ENCODE results near the gene SYVN1. TPM values are rescaled to one million over a fixed set of nuclear protein-coding genes. Genes with fewer than 3 reads are reported as not detected.

Gene SYVN1
- total RNA-seq, 1 donor from 2014 or later: 57.1 TPM

DNA sequence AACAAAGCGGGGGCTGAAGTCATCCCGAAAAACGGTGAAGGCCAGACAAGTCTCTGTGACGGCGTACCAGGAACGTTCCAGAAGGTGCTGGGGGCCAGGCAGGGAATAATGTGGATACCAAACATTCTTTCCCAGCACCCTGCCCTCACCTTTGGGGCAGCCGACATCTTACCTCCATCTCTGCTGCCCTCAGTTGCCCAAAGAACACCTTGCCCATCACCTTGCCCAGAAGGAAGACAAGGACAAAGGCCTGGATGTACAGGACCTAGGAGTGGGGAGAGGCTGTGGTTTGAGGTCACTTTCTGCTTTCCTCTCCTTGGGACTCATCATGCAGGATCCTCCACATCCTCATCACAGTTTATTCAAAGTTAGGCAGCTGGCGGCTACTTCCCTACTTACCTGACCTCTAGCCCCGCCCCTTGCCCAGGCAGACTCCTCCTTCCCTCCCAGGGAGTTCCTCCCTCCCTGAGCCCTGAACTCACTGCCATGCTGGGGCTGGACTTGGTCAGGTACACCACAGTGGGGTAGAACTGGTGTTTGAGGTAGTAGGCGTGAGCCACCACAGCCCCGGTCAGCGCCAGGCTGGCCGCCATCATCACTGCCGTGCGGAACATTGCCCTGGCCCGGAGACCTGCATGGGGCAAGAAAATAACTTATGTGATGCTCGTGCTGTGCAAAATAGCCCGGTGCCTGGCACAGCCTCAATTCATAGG is 1.2 kb downstream of the SYVN1 start:
- H3K36me3 Mint-ChIP-seq (ENCODE audit: unreplicated experiment): peaks cover 5% of the 10 kb centered on the region
- DNase-seq (ENCODE audit: extremely low spot score, unreplicated experiment): no peak
- H3K4me1 Mint-ChIP-seq (ENCODE audit: unreplicated experiment): peaks cover 24% of the 10 kb centered on the region
- H3K27ac Mint-ChIP-seq (ENCODE audit: unreplicated experiment): peak overlapping the region; percentile 100
- H3K27me3 Mint-ChIP-seq (ENCODE audit: unreplicated experiment): no peaks in the 10 kb centered on the region
- TF ChIP-seq, protein P1, sequence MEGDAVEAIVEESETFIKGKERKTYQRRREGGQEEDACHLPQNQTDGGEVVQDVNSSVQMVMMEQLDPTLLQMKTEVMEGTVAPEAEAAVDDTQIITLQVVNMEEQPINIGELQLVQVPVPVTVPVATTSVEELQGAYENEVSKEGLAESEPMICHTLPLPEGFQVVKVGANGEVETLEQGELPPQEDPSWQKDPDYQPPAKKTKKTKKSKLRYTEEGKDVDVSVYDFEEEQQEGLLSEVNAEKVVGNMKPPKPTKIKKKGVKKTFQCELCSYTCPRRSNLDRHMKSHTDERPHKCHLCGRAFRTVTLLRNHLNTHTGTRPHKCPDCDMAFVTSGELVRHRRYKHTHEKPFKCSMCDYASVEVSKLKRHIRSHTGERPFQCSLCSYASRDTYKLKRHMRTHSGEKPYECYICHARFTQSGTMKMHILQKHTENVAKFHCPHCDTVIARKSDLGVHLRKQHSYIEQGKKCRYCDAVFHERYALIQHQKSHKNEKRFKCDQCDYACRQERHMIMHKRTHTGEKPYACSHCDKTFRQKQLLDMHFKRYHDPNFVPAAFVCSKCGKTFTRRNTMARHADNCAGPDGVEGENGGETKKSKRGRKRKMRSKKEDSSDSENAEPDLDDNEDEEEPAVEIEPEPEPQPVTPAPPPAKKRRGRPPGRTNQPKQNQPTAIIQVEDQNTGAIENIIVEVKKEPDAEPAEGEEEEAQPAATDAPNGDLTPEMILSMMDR (IDR thresholded peaks at IDR 0.05): no peak
- H3K9me3 Mint-ChIP-seq (ENCODE audit: unreplicated experiment): no peaks in the 10 kb centered on the region
- H3K4me3 Mint-ChIP-seq (ENCODE audit: unreplicated experiment): peak overlapping the region; percentile 97

- H3K27me3 Mint-ChIP-seq (ENCODE audit: unreplicated experiment): no peaks in the 10 kb centered on the region
- H3K9me3 Mint-ChIP-seq (ENCODE audit: unreplicated experiment): no peaks in the 10 kb centered on the region
- peak overlapping the region; percentile 97 for H3K4me3 Mint-ChIP-seq (ENCODE audit: unreplicated experiment)
- peaks cover 5% of the 10 kb centered on the region for H3K36me3 Mint-ChIP-seq (ENCODE audit: unreplicated experiment)
- TF ChIP-seq, protein P1 (IDR thresholded peaks at IDR 0.05): no peak
- peaks cover 24% of the 10 kb centered on the region for H3K4me1 Mint-ChIP-seq (ENCODE audit: unreplicated experiment)
- no peak for DNase-seq (ENCODE audit: extremely low spot score, unreplicated experiment)
- peak overlapping the region; percentile 100 for H3K27ac Mint-ChIP-seq (ENCODE audit: unreplicated experiment)
Observed at GRCh38 chr11:65132238-65132987, 1.9 kb downstream of the SYVN1 start.

GRCh38 chr11:65131895-65132237 is 2.5 kb downstream of the SYVN1 start:
- no peak overlapping the region for H3K27ac Mint-ChIP-seq (ENCODE audit: unreplicated experiment)
- DNase-seq (ENCODE audit: extremely low spot score, unreplicated experiment): no peak
- H3K27me3 Mint-ChIP-seq (ENCODE audit: unreplicated experiment): no peaks in the 10 kb centered on the region
- peaks cover 24% of the 10 kb centered on the region for H3K4me1 Mint-ChIP-seq (ENCODE audit: unreplicated experiment)
- H3K36me3 Mint-ChIP-seq (ENCODE audit: unreplicated experiment): peaks cover 7% of the 10 kb centered on the region
- no peaks in the 10 kb centered on the region for H3K9me3 Mint-ChIP-seq (ENCODE audit: unreplicated experiment)
- no peak overlapping the region for H3K4me3 Mint-ChIP-seq (ENCODE audit: unreplicated experiment)
- TF ChIP-seq, protein P1 (IDR thresholded peaks at IDR 0.05): no peak

- no peaks in the 10 kb centered on the region for H3K9me3 Mint-ChIP-seq (ENCODE audit: unreplicated experiment)
- H3K27me3 Mint-ChIP-seq (ENCODE audit: unreplicated experiment): no peaks in the 10 kb centered on the region
- H3K4me3 Mint-ChIP-seq (ENCODE audit: unreplicated experiment): no peak overlapping the region
- peaks cover 24% of the 10 kb centered on the region for H3K4me1 Mint-ChIP-seq (ENCODE audit: unreplicated experiment)
- peaks cover 11% of the 10 kb centered on the region for H3K36me3 Mint-ChIP-seq (ENCODE audit: unreplicated experiment)
- no peak for DNase-seq (ENCODE audit: extremely low spot score, unreplicated experiment)
- TF ChIP-seq, protein P1 (IDR thresholded peaks at IDR 0.05): no peak
- no peak overlapping the region for H3K27ac Mint-ChIP-seq (ENCODE audit: unreplicated experiment)
Observed at GRCh38 chr11:65131417-65131776, 2.9 kb downstream of the SYVN1 start.

GRCh38 chr11:65130631-65131416 is 3.5 kb downstream of the SYVN1 start:
- no peak overlapping the region for H3K4me3 Mint-ChIP-seq (ENCODE audit: unreplicated experiment)
- H3K27ac Mint-ChIP-seq (ENCODE audit: unreplicated experiment): no peak overlapping the region
- peaks cover 19% of the 10 kb centered on the region for H3K4me1 Mint-ChIP-seq (ENCODE audit: unreplicated experiment)
- H3K27me3 Mint-ChIP-seq (ENCODE audit: unreplicated experiment): no peaks in the 10 kb centered on the region
- no peaks in the 10 kb centered on the region for H3K9me3 Mint-ChIP-seq (ENCODE audit: unreplicated experiment)
- TF ChIP-seq, protein P1 (IDR thresholded peaks at IDR 0.05): no peak
- peak; percentile 84 for DNase-seq (ENCODE audit: extremely low spot score, unreplicated experiment)
- H3K36me3 Mint-ChIP-seq (ENCODE audit: unreplicated experiment): peaks cover 12% of the 10 kb centered on the region
